Measurements from ENCODE around the gene NDE1. TPM values are rescaled to one million over a fixed set of nuclear protein-coding genes. Genes with fewer than 3 reads are reported as not detected.

Gene NDE1
- total and polyA plus RNA-seq, 2 of the 4 experiments (the other 2 are of a cell fraction) = 22.7 to 29.2 TPM

DNA sequence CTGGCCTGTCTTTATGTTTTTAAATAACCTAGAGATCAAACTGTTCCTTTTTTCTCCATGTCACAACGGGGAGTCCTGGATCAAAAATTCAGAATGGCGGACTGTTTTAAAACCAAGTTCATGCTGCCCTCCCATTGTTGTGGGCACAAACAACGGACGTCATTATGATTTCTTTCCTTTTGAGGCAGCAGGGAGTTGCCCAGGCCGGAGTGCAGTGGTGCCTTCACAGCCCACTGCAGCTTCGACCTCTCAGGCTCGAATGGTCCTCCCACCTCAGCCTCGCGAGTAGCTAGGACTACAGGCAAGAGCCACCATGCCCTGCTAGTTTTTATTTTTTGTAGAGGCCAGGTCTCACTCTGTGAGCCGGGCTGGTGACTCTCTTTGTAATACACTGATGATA is 26.5 kb downstream of the NDE1 start:
- no TSS peak for BruUV-seq (replicated peaks)
- WGBS, 2 experiments (ENCODE audit: extremely low coverage in 2 of 2, insufficient read length in 1 of 2) = 96% methylated on average over 4 of the region's 10 CpGs; no CpG with 5 or more reads in 1 of the 2 experiments
- Histone ChIP-seq H3K9ac (ENCODE audit: low read depth, low read length) (no peak overlapping the region), H2BK20ac (ENCODE audit: low read depth, low read length) (no peak overlapping the region), H4K8ac (ENCODE audit: low read depth in 2 of 2, low read length in 2 of 2) (no peak overlapping the region), H2AFZ (replicated peaks; ENCODE audit: low read length, poor library complexity) (no peak overlapping the region), H3K23ac (ENCODE audit: low read depth, low read length) (no peak overlapping the region), H3K27me3 (ENCODE audit: control insufficient read depth, insufficient read depth, low read length) (no peaks in the 10 kb centered on the region), H3K14ac (replicated peaks; ENCODE audit: low read depth, low read length) (no peak overlapping the region), H3K4ac (ENCODE audit: low read depth, low read length) (no peak overlapping the region), H4K5ac (ENCODE audit: low read depth, low read length) (no peak overlapping the region), H3K4me1 (ENCODE audit: control insufficient read depth, insufficient read depth, low read length) (peaks cover 11% of the 10 kb centered on the region), H3K27ac (ENCODE audit: insufficient read depth, low read length) (no peak overlapping the region), H3K4me2 (ENCODE audit: low read depth, low read length) (no peak overlapping the region), H3K9me1 (ENCODE audit: insufficient read depth, low read length) (peaks cover 5% of the 10 kb centered on the region), H2BK15ac (ENCODE audit: low read depth, low read length) (no peak overlapping the region), H2BK120ac (ENCODE audit: low read depth, low read length) (no peak overlapping the region), H2BK5ac (ENCODE audit: low read depth, low read length, poor library complexity, severe bottlenecking) (no peak overlapping the region), H3K9me3 (ENCODE audit: control insufficient read depth, insufficient read depth, low read length) (no peaks in the 10 kb centered on the region), H3K4me3 (ENCODE audit: insufficient read depth, low read depth, low read length) (no peak overlapping the region), H3K36me3 (ENCODE audit: control insufficient read depth, insufficient read depth, low read length) (peaks cover 19% of the 10 kb centered on the region; the same call in 1 of the 2 replicates), H3K18ac (ENCODE audit: low read depth, low read length) (no peak overlapping the region), H4K91ac (ENCODE audit: insufficient read depth, low read depth, low read length) (no peak overlapping the region), H2AK5ac (ENCODE audit: low read depth, low read length) (no peak overlapping the region), H3K56ac (ENCODE audit: extremely low read depth, insufficient read depth, low read length) (no peak overlapping the region), H3K79me1 (ENCODE audit: low read depth in 1 of 2, low read length in 2 of 2) (peaks cover 27 to 61% of the 10 kb centered on the region in 2 experiments), H2AK9ac (replicated peaks; ENCODE audit: low read depth, low read length, poor library complexity) (no peak overlapping the region), H4K20me1 (ENCODE audit: insufficient read depth, low read length) (peaks cover 8% of the 10 kb centered on the region; the same call in 1 of the 2 replicates)
- intact Hi-C loops (cut with micrococcal nuclease) = no loop called here
- no peak for DNase-seq
- TF ChIP-seq MAFK (IDR thresholded peaks at IDR 0.05; ENCODE audit: low read depth, low read length) = no peak
- TF ChIP-seq, protein P1, sequence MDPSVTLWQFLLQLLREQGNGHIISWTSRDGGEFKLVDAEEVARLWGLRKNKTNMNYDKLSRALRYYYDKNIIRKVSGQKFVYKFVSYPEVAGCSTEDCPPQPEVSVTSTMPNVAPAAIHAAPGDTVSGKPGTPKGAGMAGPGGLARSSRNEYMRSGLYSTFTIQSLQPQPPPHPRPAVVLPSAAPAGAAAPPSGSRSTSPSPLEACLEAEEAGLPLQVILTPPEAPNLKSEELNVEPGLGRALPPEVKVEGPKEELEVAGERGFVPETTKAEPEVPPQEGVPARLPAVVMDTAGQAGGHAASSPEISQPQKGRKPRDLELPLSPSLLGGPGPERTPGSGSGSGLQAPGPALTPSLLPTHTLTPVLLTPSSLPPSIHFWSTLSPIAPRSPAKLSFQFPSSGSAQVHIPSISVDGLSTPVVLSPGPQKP (IDR thresholded peaks at IDR 0.05; ENCODE audit: borderline replicate concordance, low read depth, low read length) = no peak
- no peak for TF ChIP-seq SMC3 (IDR thresholded peaks at IDR 0.05; ENCODE audit: low read depth, low read length)
- no peak for TF ChIP-seq FOS (IDR thresholded peaks at IDR 0.05; ENCODE audit: low read depth, low read length)
- ChIA-PET CTCF (no interaction called here), POLR2A (ENCODE audit: unreplicated experiment) (no interaction called here)
- in situ Hi-C loops (cut with MboI; ENCODE audit: low sequenced_read_pairs) = no loop called here
- ATAC-seq (ENCODE audit: low read depth) = no peak
- dilution Hi-C loops (cut with HindIII; ENCODE audit: low sequenced_read_pairs, unreplicated experiment) = no loop called here

Measured in IMR-90 (cell line).